DND-41 (cell line): ENCODE measurements around the gene TMEM87B.

Experiments used
- EZH2 ChIP-seq: IDR thresholded peaks from 3 replicates; pipeline ENCODE4 v1.6.1; 2012; ENCODE audit warnings: borderline replicate concordance, low read depth, mild to moderate bottlenecking, moderate library complexity, low read length, inconsistent platforms; ENCODE audit not compliant: severe bottlenecking
- TF ChIP-seq, protein P1 (sequence below): IDR thresholded peaks from 2 replicates; pipeline ENCODE4 v1.5.1; 2012; ENCODE audit warnings: borderline replicate concordance, low read length, moderate library complexity, mild to moderate bottlenecking; ENCODE audit not compliant: poor library complexity, severe bottlenecking; ENCODE audit errors: extremely low read depth

DNA sequence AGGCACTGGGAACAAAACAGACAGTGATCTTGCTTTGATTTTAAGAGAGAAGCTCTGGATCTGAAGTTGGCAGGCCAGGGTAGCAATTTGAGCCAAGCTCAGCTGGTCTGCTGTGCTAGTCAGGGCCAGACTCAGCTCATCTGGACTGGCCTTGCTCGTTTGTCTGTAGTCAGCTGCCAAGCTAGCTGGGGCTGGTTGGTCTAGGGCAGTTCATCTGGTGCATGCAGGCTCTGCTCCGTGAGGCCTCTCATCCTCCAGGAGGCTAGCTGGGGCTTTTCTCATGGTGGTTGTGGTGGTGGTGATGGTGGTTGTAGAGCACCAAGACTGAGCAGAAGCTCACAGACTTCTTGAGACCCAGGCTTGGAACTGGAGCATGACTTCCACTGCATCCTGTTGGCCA lies 93.4 kb downstream of the TMEM87B start:
- TF ChIP-seq, protein P1, sequence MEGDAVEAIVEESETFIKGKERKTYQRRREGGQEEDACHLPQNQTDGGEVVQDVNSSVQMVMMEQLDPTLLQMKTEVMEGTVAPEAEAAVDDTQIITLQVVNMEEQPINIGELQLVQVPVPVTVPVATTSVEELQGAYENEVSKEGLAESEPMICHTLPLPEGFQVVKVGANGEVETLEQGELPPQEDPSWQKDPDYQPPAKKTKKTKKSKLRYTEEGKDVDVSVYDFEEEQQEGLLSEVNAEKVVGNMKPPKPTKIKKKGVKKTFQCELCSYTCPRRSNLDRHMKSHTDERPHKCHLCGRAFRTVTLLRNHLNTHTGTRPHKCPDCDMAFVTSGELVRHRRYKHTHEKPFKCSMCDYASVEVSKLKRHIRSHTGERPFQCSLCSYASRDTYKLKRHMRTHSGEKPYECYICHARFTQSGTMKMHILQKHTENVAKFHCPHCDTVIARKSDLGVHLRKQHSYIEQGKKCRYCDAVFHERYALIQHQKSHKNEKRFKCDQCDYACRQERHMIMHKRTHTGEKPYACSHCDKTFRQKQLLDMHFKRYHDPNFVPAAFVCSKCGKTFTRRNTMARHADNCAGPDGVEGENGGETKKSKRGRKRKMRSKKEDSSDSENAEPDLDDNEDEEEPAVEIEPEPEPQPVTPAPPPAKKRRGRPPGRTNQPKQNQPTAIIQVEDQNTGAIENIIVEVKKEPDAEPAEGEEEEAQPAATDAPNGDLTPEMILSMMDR = no peak
- TF ChIP-seq EZH2 = no peak
